GM13977 (cell line): Measurements from ENCODE around the gene SNAPC3.

Source experiments
- DNase-seq: peaks from one replicate; pipeline ENCODE4 v3.0.0; 2012; ENCODE audit warnings: low spot score
- in situ Hi-C: fragments of 300-500 bp; cut with MboI; formaldehyde crosslinking; loops from one replicate; pipeline ENCODE4 v1.12.0; 2022; ENCODE audit warnings: low sequenced_read_pairs, low pct_unique_long_range_greater_than_20kb, mixed read lengths, inconsistent platforms; ENCODE audit not compliant: unreplicated experiment
- TF ChIP-seq, protein P1 (sequence below): IDR thresholded peaks from 2 replicates; pipeline ENCODE4 v1.5.1; 2012; ENCODE audit warnings: mild to moderate bottlenecking, control low read depth; ENCODE audit not compliant: insufficient read depth; ENCODE audit errors: extremely low read depth, missing control alignments

SNAPC3 gene

DNA sequence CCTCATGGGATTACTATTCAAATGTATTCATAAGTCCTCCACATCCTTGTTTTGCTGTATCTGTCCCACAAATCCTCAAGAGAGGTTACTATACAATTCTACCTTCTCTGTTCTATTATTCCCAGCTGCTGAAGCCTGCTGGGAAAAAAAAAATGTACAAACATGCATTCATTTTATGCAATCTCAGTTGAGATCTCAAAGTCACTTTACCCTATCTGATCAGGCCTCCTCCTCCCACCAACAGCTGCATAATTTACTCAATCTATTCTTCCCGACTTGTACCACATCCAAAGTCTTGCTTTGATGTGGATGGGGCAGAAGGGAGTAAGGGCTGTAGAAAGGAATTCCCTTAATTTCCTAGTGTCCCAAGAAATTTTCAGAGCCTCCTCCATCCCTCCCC lies 59.5 kb downstream of the SNAPC3 start:
- in situ Hi-C loops, result no loop called here
- TF ChIP-seq, protein P1, sequence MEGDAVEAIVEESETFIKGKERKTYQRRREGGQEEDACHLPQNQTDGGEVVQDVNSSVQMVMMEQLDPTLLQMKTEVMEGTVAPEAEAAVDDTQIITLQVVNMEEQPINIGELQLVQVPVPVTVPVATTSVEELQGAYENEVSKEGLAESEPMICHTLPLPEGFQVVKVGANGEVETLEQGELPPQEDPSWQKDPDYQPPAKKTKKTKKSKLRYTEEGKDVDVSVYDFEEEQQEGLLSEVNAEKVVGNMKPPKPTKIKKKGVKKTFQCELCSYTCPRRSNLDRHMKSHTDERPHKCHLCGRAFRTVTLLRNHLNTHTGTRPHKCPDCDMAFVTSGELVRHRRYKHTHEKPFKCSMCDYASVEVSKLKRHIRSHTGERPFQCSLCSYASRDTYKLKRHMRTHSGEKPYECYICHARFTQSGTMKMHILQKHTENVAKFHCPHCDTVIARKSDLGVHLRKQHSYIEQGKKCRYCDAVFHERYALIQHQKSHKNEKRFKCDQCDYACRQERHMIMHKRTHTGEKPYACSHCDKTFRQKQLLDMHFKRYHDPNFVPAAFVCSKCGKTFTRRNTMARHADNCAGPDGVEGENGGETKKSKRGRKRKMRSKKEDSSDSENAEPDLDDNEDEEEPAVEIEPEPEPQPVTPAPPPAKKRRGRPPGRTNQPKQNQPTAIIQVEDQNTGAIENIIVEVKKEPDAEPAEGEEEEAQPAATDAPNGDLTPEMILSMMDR, result no peak
- DNase-seq, result no peak

DNA sequence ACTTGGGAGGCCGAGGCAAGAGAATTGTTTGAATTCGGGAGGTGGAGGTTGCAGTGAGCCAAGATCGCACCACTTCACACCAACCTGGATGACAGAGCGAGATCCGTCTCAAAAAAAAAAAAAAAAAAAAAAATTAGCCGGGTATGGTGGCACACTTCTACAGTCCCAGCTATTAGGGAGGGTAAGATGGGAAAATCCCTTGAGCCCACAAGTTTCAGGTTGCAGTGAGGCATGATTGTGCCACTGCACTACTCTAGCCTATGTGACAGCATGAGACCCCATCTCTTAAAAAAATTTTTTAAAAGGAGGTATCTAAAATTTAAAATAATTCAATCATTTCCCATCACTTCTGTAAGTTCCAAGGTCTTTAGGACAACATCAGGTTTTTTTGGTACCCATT lies 62.1 kb downstream of the SNAPC3 start:
- no peak for DNase-seq
- in situ Hi-C loops, result no loop called here
- TF ChIP-seq, protein P1, result no peak

DNA sequence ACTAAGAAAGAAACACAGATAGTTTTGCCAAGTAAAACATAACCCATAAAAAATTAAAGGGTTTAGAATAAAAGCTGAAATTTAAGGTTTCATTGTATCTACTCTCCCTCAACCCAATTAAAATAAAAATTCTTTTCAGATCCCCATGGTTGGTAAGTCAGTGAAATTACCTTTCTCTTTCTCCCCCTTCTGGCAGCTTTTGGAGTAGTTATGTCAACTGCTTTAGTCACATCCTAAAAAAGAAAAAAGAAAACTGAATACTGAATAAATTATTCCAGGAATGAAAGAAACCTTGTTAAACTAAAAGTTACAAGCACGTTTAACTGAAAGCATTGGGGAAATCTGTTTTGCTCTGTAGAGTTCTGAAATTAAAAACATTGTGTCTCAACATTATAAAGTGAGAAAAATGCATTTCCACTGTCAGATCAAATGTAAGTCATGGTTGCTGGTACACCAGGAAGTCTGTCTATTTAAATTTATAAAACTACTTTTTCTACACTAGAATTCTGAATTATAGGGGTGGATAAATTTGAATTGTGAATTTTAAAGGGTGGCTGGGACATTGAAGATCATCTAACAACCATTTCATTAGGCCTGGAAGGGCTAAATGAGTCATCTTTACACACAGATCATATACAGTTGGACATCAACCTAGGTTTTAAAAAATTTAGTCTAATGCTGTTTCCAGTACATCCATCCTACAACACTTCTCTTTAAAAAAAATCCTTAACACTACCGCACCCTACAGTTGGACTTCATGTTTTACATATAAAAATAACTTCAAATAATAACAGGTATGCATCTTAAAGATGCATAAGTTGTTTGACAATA lies 63.4 kb downstream of the SNAPC3 start:
- no peak for DNase-seq
- TF ChIP-seq, protein P1, result peak; percentile 40
- in situ Hi-C loops, result no loop called here

DNA sequence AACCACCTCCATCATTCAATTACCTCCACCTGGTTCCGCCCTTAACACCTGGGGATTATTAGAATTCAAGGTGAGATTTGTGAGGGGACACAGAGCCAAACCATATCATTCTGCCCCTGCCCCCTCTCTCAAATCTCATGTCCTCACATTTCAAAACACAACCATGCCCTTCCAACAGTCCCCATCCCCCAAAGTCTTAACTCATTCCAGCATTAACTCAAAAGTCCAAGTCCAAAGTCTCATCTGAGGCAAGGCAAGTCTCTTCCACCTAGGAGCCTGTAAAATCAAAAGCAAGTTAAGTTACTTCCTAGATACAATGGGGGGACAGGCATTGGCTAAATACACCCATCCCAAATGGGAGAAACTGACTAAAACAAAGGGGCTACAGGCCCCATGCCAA lies 69.3 kb downstream of the SNAPC3 start:
- no peak for DNase-seq
- in situ Hi-C loops, result no loop called here
- TF ChIP-seq, protein P1, result no peak

DNA sequence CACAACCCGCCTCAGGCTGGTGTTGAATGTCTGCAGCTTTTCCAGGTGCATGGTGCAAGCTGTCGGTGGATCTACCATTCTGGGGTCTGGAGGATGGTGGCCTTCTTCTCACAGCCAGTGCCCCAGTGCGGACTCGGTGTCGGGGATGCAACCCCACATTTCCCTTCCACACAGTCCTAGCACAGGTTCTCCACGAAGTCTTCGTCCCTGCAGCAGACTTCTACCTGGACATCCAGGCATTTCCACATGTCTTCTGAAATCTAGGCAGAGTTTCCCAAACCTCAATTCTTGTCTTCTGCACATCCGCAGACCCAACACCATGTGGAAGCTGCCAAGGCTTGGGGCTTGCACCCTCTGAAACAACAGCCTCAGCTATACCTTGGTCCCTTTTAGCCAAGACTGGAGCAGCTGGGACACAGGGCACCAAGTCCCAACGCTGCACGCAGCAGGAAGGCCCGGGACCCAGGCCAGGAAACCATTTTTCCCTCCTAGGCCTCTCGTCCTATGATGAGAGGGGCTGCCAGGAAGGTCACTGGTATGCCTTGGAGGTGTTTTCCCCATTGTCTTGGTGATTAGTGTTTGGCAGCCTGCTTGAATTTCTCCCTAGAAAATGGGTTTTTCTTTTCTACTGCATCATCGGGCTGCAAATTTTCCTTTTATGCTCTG lies 69.9 kb downstream of the SNAPC3 start:
- TF ChIP-seq, protein P1, result no peak
- no peak for DNase-seq
- in situ Hi-C loops, result no loop called here

DNA sequence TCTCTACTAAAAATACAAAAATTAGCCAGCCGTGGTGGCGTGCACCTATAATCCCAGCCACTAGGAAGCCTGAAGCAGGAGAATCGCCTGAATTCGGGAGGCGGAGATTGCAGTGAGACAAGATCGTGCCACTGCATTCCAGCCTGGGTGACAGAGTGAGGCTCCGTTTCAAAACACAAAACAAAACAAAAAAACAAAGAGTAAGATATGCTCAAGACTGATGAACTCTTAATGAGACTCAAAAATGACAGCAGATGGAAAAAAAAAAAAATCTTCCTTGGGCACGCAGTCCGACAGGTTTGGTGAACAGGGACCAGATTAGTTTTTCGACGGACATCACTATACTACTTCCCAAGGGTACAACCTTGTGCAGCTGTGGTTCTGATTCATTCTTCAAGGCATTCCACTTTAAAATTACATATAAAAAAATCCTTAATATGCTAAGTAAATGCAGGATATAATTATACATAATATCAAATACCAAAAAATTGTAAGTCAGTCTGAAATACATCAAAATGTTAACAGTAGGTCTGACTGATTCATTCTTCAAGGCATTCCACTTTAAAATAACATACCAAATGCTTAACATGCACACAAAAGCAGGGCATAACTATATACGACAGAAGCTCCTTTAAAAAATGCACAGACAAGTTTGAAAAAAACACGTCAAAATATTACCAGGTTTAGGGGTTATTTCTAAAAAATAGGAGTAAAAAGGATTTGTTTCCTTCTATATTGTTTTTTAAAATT lies 75.7 kb downstream of the SNAPC3 start:
- TF ChIP-seq, protein P1, result no peak
- no peak for DNase-seq
- in situ Hi-C loops, result no loop called here
